HG03095 (cell line): ENCODE results near the gene PDK2.

Experiments
- ATAC-seq: cut with Tn5 transposase; IDR thresholded peaks from one replicate; pipeline ENCODE4 v1.9.1; 2021; ENCODE audit warnings: moderate library complexity; ENCODE audit not compliant: unreplicated experiment

Gene PDK2

GRCh38 chr17:50148226-50149090 is 53.3 kb downstream of the PDK2 start:
- ATAC-seq = peak; percentile 36

DNA sequence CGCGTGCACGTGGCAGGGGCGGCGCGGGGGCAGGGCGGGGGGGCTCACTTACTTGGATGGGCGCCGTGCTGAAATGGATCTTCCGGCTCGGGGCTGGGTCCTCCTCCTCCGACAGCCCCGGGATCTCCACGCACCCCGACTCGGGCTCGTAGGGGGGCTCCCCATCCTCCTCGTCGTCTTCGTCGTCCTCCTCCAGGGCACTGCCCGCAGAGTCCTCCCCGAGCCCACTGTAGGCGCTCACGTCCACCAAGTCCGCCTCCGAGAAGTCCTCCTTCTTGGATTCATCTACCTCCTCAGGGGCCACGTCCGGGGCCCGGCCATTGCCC is 53.9 kb downstream of the PDK2 start:
- no peak for ATAC-seq

DNA sequence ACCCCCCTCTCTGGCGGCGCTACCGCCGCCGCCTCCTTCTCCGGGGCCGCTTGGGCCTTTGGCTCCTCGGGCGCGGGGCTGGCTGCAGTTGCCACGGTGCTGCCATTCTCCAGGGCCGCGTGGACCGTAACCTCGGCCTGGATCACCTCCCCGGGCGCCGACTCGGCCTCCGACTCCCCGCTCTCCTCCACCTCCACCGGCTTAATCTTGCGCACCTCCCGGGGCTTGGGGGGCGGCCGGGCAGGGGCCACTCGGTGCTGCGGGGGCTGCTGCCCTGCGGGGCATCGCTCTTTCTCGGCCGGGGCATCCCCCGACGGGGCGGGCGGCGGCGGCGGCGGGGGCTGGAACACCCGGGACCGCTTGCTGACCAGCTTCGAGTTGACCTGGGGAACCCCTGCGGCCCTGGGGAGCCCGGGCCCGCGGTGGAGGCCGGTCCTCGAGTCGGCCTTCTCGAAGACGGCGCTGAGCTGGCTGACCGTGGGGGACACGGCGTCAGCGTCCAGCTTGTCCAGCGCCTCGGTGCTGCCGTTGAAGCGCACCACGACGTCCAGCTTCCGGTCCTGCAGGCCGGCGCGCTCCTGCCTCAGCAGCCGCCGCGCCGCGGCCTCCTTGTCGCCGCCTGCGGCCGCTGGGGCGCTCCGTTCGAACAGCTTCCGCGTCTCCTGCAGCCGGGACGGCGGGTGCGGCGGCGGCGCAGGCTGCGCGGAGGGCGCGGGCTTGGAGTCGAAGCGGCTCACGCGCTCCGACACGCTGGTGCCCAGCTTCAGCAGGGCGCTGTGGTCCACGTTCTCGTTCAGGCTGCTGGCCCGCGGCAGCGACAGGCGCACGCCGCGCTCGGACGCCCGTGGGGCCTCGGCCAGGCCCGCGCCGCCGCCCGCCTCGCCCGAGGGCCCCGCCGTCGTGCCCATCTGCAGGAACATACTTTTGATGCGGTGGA is 54.5 kb downstream of the PDK2 start:
- ATAC-seq = no peak

GRCh38 chr17:50150354-50151040 is 55.3 kb downstream of the PDK2 start, which contains the start of gene PPP1R9B:
PPP1R9B (minus strand) TSS chr17:50150677; CDS start chr17:50150513, 164 bp downstream.
- no peak for ATAC-seq

- ATAC-seq = peak; percentile 28
Observed at GRCh38 chr17:50151041-50151936, 56.1 kb downstream of the PDK2 start.

GRCh38 chr17:50151937-50152547 is 56.9 kb downstream of the PDK2 start:
- ATAC-seq = peak; percentile 25

DNA sequence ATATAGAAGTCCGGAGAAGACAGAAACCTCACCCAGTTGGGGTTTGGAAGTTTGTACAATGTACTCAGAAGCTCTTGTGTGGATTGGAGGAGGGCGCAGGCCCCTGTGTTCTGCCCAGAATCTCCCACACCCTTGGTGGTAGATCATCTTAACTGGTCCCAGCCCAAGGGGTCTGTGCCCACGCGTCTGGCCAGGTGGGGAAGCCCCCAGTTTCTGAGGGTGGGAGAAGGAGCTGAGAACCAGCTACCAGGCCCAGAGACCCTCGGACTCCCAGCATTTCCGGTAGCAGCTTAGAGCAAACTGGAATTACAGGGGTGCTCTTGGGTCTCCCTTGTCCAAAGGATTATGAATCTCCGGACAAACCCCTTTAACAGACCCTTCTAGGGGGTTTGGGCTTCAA is 57.6 kb downstream of the PDK2 start:
- no peak for ATAC-seq

- no peak for ATAC-seq
Observed at GRCh38 chr17:50153650-50154575, 58.8 kb downstream of the PDK2 start.

- ATAC-seq = no peak
Observed at GRCh38 chr17:50154604-50155003, 59.5 kb downstream of the PDK2 start.

DNA sequence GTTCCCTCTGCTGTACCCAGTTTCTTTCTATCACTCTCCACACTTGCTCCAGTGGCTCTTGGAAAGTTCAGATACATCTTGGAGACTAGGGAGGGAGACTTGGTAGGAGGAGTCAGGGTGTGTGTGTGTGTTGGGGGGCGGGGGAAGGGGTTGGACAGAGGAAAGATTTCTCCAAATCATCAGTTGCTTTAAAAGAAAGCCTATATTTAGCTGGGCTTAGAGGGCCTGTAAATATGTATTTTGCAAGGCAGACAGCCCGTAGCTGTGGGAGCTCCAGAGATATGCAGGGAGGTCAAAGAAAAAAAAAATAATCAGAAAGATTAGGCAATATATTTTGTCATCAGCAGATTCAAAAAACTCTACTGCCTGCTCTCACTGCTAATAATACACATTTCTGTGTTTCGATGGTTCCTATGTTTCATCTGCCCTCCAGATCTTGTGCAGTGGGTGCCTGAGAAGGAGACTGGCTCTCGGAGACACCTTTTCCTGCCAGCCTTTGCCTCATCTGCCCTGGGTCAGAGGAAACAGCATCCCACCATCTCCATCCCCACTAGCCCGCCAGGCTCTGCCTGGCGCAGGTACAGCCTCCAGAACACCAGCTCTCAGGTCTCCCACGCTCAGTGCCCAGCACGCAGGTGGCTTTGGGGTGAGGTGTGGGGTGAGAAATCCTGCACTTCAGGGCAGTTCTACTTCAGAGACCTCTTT is 60.1 kb downstream of the PDK2 start:
- no peak for ATAC-seq

DNA sequence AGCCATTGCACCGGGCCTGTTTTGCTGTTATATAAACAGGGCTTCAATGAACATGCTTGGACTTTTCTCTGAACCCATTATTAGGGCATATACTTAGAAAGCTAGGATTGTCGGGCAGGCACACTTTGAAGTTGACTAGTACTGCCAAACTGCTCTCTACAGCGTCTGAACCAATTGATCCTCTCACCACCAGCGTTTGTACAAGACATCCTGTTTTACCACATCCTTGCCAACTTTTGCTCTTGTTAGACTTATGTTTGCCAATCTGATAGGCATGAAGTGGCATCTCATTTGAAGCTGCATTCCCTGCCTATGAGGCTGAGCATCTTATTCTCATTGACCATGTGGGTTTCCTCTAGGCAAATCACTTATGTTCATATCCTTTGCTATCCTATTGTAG is 62.7 kb downstream of the PDK2 start:
- no peak for ATAC-seq

DNA sequence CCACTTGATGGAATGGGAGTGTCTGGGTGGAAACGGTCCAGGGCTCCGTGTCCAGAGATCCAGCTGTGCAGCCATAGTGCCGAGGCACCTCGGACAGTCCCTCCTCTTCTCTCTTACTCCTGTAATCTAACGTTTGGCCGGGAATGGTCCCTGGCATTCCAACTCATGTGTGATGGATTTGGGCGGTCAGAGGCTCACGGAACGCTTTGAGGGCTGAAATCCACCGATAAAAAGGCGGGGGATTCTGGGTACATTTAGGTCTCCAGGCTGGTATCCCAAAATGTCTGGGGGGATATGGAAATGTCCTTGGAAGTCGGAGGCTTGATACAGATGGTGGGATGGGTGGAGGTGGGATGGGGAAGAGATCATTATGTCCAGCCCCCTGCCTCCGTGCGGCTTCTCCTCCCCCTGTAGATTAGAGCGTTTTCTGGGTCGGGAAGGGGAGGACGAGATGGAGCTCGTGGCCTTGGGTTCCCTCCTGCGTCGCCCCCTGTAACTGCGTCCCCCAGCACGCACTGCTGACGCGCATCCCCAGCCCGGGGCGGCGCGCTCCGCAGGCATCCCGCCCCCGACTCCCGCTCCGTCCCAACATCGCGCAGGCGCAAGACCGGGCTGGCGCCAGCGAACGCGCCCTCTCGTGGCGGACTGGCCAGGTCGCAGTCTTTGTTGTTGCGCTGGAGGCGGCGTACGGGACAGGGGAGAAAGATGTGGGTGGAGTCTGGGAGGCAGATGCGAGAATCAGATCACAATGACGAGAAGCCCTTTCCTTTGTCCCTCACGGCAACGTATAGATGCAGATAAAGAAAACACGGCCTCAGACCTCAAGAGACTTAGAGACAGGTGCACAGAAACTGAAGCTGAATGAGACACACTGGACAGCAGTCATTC is 66.1 kb downstream of the PDK2 start:
- peak; percentile 75 for ATAC-seq
